ENCODE results near the gene LSAMP.

Gene LSAMP

GRCh38 chr3:116161575-116162525 is 283.4 kb downstream of the LSAMP start:
- no peak for DNase-seq

- DNase-seq = no peak
Observed at GRCh38 chr3:116160594-116160993, 284.7 kb downstream of the LSAMP start.

GRCh38 chr3:116155841-116156240 is 289.4 kb downstream of the LSAMP start:
- DNase-seq = no peak

GRCh38 chr3:116154389-116154788 is 290.9 kb downstream of the LSAMP start:
- DNase-seq = no peak

GRCh38 chr3:116153174-116153573 is 292.1 kb downstream of the LSAMP start:
- DNase-seq = no peak

GRCh38 chr3:116150655-116151167 is 294.6 kb downstream of the LSAMP start:
- no peak for DNase-seq

GRCh38 chr3:116148881-116149851 is 296.1 kb downstream of the LSAMP start:
- peak; percentile 92 for DNase-seq

- DNase-seq = no peak
Observed at GRCh38 chr3:116145613-116146012, 299.7 kb downstream of the LSAMP start.

GRCh38 chr3:116141724-116142123 is 303.6 kb downstream of the LSAMP start:
- no peak for DNase-seq

- peak; percentile 22 for DNase-seq
Observed at GRCh38 chr3:116140100-116140689, 305.1 kb downstream of the LSAMP start.

GRCh38 chr3:116139641-116140040 is 305.6 kb downstream of the LSAMP start:
- no peak for DNase-seq

GRCh38 chr3:116135457-116136085 is 309.7 kb downstream of the LSAMP start:
- DNase-seq = no peak

GRCh38 chr3:116129187-116129946 is 315.9 kb downstream of the LSAMP start:
- DNase-seq = peak; percentile 22

GRCh38 chr3:116127464-116127863 is 317.8 kb downstream of the LSAMP start:
- no peak for DNase-seq

- DNase-seq = no peak
Observed at GRCh38 chr3:116124166-116124565, 321.1 kb downstream of the LSAMP start.

- no peak for DNase-seq
Observed at GRCh38 chr3:116118475-116119169, 326.7 kb downstream of the LSAMP start.

- no peak for DNase-seq
Observed at GRCh38 chr3:116114586-116114985, 330.7 kb downstream of the LSAMP start.

- DNase-seq = no peak
Observed at GRCh38 chr3:116112696-116113095, 332.6 kb downstream of the LSAMP start.

- no peak for DNase-seq
Observed at GRCh38 chr3:116111765-116112164, 333.5 kb downstream of the LSAMP start.

- no peak for DNase-seq
Observed at GRCh38 chr3:116103868-116104530, 341.3 kb downstream of the LSAMP start.
